Measurements from ENCODE around the gene PLCB2.

The PLCB2 gene

DNA sequence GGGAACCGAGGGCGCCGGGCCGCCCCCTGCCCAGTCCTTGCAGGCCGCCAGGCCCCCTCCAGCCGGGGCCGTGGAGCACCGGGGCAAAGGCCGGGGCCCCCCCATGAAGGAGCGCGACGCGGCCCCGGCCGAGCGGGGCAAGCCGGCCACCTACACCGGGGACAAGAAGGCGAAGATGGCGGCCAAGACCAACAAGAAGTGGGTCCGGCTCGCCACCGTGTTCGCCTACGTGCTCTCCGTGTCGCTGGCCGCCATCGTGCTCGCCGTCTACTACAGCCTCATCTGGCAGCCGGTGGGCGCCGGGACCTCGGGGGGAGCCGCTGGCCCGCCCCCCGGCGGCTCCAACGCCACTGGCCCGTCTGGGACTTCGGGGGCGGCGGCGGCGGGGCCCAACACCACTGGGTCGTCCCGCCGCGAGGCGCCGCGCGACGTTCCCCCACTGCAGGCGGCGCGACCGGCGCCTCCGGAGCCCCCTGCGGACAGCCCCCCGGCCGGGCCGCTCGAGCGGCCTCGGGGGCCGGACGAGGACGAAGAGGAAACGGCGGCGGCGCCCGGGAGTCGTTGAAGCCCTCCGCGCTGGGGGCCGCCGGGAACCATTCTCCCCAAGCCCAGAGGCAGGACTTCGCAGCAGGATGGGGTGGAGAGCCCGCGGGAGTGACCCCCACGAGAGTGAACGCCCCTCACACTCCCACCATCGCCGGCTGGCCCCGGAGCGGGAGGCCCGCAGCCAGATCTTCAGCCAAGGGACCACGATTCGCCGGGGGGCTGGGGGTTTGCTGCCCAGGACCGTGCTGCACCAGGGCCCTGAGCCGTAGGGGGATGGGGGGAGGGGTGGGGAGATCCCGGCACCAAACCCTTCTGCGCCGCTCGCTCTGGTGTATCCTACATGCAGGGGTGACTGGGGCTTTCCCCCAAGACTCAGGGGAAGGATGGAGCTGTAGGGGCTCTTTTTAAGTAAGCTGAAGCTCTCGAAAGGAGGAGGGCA lies 16.5 kb upstream of the PLCB2 start:
- peak; percentile 40 for DNase-seq

GRCh38 chr15:40323239-40323952 lies 15.7 kb upstream of the PLCB2 start, which contains the start of gene INAFM2:
INAFM2 (plus strand) TSS chr15:40323692; CDS start chr15:40324056, 364 bp downstream.
- DNase-seq = peak; percentile 93

DNA sequence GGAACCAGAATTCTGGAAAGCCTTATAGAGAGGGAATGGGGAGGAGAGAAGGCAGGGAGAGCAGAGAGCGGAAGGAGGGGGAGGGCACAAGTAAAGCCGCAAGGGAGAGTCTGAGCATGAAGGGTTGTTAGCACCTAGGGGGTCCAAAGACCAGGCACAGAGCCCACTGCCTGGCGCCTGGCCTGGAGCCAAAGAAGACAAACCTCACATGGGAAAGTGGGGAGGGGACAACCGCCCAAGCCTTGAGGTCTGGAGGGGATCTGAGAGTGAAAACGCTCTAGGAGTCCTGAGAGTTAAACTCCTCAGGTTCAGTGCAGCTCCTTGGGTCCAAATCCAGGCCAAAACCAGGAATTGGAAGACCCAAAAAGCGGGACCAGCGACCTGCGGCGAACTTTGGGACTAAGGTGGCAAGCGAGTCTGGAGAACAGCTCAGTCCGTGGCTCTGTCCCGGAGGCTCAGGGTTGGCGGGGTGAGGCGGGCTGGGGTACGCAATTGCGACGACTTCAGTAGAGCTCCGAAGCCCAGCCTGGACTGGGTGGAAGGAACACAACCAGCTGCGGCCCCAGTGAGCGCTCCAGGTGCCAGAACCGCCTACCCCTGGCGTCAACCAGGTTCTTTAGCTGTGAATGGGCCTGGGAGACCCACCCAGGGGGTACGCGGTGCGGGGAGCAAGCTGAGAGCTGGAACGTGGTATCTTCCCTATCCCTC lies 14.9 kb upstream of the PLCB2 start:
- DNase-seq = no peak

DNA sequence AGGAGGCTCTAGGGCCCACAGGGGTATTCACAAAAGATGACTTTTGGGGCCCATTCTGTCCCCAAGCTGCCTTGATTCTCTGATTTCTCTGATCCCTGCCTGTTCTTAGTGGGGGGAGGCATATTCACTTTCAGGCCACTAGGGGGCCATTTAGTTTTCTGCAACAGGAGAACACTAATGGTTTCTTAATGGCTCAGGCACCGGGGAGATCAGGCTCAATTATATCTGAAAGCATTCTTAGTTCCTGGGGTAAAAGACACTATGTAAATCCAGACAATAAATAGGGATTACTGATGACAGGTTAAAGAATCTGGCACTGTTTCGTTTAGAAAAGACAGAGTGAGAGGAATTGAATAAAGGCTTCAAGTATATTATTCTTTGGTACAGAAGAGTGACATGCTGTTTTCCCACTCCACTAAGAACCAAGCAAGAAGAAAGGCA lies 13.2 kb upstream of the PLCB2 start:
- DNase-seq = peak; percentile 68

DNA sequence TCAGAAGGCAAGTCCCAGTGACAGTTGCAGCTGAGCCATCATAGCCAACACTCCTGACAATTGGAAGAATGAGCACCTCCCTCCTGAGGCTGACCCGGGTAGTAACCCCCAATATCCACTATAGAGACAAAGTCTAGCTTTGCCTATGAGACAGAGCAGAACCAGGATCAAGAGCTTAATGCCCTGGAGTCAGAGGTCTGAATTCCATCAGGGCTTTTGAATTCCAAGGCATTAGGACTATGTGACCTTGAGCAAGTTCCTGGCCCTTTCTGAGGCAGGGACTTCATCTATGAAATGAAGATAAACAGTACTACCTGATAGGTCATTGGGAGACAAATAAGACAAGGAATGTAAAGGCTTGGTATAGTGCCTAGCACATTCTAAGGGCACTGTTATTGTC lies 12.7 kb upstream of the PLCB2 start:
- DNase-seq = no peak

GRCh38 chr15:40317580-40317979 lies 9.8 kb upstream of the PLCB2 start:
- DNase-seq = no peak

DNA sequence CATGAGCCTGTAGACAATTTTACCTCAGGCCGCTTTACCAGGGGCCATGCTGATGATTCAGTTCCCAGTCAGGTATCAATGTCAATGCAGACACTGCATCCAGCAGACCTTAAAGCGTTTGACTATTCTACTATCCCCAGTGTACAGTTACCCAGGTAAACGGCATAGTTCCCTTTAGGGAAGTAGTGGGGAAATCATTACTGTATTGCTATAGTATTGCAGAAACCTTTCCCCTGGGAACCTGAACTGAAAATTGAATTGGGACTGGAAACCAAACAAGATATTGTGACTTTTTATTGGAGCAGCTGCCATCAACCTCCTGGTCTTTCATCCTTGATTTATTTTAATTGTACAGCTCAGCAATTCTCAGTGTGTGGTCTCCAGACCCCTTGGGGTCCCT lies 9.2 kb upstream of the PLCB2 start:
- DNase-seq = no peak

GRCh38 chr15:40314723-40315276 lies 7.1 kb upstream of the PLCB2 start:
- no peak for DNase-seq

GRCh38 chr15:40313531-40314398 lies 6.0 kb upstream of the PLCB2 start:
- DNase-seq = peak; percentile 72

GRCh38 chr15:40312370-40313158 lies 4.8 kb upstream of the PLCB2 start:
- no peak for DNase-seq

DNA sequence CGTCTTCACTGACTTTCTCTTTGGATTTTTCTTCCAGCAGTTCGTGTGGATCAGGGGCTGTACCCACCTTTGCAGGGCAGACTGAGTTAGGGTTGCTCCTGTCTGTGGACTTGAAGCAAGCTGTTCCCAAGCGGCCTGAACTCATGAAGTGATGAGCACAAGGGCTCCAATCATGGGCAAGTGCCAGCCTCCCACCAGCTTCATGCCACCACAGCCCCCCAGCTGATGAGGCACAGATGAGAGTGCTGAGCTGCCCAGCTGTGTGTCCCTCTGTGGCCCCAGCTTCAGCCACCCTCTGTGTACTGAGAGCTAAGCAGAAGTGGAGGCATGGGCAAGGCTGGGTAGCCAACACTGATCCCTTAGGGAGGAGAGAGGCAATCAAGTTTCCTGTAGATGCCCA lies 3.3 kb upstream of the PLCB2 start:
- DNase-seq = no peak

DNA sequence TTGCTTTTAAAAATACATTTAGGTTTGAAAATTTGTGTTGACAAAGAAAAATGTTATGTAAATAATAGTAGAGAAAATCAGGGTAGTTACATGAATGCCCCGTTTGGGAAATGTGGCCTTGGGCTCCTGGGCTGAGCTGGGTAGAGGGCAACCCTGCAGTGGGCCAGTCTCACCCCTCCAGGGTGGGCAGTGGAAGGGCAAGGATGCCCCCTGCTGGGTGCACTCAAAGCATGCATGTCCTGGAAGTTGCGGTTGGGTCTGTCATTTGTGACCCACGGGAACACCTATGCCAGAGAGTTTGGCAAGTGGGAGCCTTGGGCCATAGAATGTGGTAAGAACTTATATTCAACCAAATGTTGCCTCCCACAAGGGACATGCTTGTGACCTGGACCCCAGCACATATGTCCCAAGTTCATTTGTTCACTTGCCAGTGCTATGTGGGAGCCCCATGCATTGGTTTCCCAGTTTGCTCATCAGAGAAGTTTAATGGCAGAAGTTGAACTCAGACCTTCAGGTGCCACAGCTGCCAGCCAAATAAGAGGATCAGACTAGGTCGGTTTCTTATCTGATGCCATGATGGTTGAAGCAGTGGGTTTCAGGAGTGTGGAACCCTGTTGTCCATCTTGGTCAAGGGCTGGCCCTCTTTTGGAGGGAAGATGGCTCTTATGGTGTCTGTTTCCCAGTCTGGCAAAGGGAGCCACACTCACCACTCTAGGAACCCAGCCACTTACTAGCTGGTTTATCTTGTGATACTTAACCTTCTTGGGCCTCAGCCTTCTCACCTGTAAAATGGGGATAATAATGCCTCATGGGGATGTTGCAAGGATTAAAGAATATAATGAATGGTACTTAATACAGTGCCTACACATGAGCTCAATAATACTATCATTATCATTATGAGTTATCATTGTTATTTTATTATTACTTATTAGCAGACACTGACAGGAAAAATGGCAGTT lies 2.5 kb upstream of the PLCB2 start:
- DNase-seq = peak; percentile 79

- DNase-seq = no peak
Observed at GRCh38 chr15:40309344-40309862, 1.7 kb upstream of the PLCB2 start.

DNA sequence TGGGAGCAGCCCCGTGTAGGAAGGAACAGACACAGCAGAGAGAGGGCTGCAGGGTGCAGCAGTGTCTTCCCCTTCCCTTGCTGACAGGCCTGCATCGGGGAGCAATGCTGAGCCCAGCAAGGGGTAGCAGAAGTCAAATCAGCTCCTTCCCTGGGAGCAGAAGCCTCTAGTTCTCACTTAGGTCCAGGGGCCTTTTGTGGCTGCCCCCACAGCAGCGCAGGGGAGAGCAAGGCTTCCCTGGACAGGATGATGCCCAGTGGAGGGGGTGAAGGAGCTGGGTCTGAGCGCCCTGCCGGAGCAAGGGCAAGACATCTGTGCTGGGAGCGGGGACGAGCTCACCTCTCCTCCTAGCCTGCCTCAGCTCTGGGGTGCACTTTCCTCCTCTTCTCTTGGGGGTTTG lies 827 bp downstream of the PLCB2 start:
- DNase-seq = peak; percentile 45

GRCh38 chr15:40306371-40306770 lies 1.4 kb downstream of the PLCB2 start:
- DNase-seq = peak; percentile 18

DNA sequence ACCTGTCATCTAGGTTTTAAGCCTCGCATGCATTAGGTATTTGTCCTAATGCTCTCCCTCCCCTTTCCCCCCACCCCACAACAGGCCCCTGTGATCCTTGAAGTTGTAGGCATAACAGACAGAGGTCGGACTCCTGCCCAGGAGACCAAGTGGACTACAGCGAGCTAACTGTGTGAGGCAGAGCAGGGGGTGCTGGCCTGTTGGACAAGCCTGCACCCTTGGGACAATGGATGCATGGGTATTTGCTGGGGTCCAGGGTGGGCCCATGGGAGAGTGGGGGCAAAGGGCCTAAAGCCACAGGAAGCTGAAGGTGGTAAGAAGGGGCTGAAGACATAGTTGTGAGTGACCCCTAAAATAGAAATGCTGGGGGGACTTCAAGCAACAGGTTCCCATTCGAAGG lies 2.5 kb downstream of the PLCB2 start:
- no peak for DNase-seq

- no peak for DNase-seq
Observed at GRCh38 chr15:40303576-40303975, 4.2 kb downstream of the PLCB2 start.

DNA sequence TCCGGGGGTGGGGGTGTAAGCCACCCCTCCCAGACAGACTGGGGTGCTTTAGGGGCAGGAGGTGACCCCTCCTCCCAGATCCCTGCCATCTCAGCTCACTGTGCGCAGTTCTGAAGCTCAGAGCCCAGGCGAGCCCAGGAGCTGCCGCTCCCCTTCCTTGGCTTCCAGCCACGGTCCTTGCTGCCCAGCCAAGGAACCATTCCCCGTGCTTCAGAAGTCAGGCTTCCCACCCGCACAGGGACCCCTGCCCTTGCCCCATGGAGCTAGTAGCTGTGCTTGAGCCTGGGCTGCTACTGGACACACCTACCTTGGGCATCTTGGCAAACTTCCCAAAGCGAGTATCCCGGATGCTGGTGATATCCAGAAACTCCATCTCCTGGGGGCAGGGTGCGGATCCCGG lies 4.8 kb downstream of the PLCB2 start:
- no peak for DNase-seq

DNA sequence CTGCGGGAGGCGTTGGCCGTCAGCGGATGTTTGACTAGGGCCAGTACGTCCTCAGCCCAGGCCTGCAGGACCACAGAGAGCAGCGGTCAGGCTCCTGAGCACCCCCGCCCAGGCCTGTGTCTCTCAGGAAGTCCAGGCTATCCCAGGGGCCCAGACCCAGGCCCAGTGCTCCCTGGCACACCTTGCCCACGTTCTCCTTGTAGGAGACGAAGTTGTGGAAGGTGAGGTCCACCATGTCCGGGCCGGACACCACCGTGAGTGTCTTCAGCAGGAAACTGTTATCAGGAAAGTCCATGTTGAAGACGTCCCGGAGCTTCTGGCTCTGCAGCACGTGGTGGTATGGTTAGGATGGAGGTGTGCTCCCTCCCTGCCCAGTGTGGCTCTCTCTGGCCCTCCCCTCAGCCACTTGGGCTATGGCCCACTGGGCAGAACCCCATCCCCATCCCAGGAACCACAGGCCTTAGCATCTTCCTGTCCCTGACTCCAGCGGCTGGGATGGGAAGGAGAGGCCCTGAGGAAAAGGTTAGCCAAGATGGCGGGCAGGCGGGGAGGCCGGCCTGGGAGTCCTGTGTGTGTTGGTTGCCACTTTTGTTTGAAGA lies 5.3 kb downstream of the PLCB2 start:
- no peak for DNase-seq

Data from CD4-positive, alpha-beta T cell treated with Interleukin-17A for 4 hours (primary cell).